Measurements from ENCODE around the gene POLR1B.

- TF ChIP-seq CTCF (conservative IDR thresholded peaks at IDR 0.05; ENCODE audit: low read depth, low read length) (no peak), EZH2 (IDR thresholded peaks at IDR 0.05; ENCODE audit: low read length, unreplicated experiment) (no peak)
Measured at GRCh38 chr2:112520234-112520783, 22.0 kb upstream of the POLR1B start.
